HG03066 (cell line): ENCODE data around the gene CFAP20.

Experiments
- ATAC-seq: cut with Tn5 transposase; IDR thresholded peaks from one replicate; pipeline ENCODE4 v1.9.1; 2021; ENCODE audit warnings: low read depth; ENCODE audit not compliant: unreplicated experiment

The CFAP20 gene

DNA sequence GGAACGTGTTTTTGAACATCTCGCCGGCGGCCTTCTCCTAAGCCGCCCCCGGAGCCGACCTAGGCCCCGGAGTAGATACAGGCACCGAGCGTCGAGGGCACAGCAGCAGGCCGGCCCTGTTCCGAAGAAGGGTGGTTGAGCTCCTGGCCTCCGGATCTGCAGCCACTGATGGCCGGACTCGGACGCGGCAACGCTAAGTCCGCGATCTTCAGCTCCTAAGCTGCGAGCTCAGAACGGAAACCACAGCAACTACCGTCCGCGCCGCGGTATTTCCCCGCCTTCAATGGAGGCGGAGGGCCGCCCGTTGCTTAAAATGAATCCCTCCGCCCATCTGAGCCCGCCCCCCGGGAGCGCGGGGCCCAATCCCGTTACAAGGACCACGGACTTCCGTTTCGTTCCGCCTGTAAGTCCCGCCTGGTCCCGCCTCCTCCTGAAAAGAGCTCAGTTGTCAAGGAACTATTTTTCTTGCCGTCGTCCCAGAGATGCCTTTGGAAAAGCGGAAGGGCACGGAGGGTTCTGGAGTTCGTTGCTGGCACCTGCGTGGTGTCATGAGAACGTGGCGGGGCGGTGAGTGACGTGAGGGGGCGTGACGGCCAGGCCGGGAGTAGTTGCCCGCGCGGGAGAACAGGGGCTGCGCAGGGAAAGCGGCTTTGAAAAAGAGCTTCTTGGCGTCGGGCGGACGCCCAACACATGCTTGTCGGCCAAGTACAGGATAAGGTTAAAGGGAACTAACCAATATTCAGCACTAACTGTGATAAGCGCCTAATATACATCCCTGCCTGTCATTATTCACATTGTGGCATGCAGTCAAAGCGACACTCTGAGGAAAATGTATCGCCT, at the start of gene CFAP20:
CFAP20 (minus strand) TSS at position 285 of the 840 bp plus-strand sequence; CDS start at position 19, 266 bp downstream.
- peak; percentile 78 for ATAC-seq

DNA sequence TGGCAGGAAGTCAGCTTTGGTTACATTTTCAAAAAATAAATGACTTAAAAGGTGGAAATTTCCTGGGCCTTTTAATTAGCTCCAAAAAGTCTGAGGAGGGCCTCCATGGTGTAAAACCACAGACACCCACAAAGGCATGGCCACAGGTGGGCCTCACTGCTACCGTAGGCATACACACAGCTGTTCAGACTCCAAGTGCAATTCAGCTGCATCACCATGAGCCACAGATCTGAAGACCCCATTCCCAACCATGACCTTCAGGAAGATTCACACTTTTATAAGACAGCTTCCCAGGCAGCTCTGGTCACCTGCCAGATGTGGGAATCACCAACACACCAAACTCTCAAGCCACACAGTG, 48.2 kb upstream of the CFAP20 start:
- ATAC-seq: no peak

DNA sequence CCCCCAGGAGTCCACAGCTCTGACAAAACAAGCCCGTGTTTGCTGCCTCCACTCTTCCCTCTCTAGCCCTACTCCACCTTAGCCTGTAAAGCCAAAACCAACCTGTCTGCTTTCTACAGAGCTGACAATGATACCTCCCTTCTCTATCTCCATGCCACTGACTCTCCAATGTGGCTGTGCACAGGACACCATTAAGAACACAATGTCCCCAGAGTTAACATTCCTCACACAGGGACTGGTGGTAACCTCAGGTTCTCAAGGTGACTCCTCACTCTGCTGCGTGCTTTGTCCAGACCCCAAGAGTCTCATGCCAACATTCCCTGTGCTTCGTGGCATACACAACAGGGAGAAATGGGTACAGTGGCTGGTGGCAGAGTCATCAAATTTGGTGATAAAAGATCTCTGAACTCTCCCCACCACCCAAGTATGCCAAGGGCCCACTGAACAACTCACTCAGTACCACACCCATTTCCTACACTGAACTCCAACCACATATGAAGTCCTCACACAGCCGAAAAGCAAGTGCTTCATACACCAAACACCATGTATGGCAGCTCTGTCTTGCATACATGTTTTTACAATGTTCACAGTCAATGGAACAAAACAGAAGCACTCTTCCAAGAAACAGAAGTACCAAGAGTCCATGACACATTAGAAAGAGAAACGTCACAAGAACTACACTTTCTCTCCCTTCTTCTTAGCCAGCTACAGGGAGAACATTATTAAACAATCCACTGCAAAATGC, 47.6 kb upstream of the CFAP20 start:
- ATAC-seq: no peak

GRCh38 chr16:58170223-58170622, 41.0 kb upstream of the CFAP20 start:
- ATAC-seq: no peak

DNA sequence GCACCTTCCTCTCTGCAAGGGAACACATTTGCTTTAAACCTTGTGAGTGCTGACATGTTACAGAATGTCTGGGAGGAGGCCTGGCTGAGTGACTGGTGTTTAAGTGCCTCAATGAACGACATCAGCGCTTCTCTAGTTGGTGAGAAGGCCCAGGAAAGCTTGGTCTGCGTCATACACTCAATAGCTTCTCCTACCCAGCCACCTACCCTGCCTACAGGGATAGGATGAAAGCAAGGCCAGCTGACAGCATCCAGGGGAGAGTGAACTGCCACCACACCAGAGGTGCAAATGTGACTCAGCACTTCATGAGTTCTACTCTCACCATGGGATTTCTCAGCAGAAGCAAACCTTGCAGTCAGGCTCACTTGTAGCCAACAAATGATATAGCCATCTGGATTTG, 31.7 kb upstream of the CFAP20 start:
- no peak for ATAC-seq

DNA sequence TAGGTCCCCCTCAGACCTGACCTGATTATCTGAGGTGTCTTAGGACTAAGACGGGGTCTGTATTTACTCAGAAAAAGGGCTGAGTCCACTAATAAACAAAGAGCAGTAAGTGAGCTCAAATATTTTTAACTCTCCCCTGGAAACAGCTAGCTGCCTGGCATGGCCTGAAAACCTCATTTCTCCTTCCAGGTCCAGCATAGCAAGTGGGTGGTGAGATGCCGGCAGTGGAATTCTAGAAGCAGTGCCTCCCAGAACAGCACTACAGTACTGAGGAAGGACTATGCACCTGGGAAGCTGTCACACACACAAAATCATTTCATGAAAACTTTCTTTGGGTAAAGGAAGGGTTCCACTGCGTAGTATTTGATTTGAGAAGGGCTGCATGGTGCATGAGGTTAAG, 29.5 kb upstream of the CFAP20 start:
- ATAC-seq: no peak

DNA sequence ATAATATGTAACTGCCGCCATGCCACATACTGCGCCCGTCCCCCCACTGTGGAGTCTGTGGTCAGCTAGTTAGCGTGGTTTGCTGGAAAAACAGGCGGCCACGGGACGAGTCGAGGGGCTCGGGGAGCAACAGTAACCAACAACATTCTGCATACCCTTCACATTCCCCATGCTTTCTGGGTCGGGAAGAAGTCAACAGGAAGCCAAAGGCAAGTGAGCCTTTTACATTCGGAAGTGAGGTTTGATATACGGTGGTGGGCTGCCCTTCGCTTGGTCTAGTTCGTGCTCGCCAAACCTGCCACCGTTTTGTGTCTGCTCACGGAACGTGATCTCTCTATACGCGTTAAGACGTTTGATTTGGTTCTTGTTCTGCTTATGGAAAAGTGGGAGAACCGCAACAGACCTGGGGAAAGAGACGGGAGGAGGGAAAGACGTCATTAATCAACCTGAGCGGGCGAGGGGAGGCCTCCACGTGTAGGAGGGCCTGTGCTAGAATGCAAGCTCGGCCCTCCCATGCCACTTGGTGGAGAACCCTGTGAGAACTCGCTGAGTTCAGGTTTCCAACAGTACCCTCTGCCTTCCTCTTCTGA, 28.9 kb upstream of the CFAP20 start:
- ATAC-seq: no peak

GRCh38 chr16:58157239-58157638, 28.1 kb upstream of the CFAP20 start:
- ATAC-seq: no peak

GRCh38 chr16:58155839-58156238, 26.7 kb upstream of the CFAP20 start:
- ATAC-seq: no peak

DNA sequence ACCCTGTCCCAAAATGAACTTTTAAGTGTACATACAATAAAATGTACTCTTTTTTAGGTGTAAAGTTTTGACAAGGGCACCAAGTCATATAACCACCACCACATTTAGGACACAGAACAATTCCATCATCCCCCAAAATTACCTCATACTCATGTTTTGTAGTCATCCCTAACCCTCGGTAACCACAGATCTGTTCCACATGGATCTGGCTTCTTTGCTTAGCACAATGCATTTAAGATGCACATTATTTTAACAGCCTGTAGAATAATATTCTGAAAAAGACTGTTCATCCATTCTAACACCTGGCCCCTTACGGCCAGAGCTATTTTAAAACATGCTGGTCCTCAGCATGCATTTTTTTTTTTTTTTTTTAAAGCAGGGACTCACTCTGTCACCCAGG, 25.2 kb upstream of the CFAP20 start:
- ATAC-seq: no peak

DNA sequence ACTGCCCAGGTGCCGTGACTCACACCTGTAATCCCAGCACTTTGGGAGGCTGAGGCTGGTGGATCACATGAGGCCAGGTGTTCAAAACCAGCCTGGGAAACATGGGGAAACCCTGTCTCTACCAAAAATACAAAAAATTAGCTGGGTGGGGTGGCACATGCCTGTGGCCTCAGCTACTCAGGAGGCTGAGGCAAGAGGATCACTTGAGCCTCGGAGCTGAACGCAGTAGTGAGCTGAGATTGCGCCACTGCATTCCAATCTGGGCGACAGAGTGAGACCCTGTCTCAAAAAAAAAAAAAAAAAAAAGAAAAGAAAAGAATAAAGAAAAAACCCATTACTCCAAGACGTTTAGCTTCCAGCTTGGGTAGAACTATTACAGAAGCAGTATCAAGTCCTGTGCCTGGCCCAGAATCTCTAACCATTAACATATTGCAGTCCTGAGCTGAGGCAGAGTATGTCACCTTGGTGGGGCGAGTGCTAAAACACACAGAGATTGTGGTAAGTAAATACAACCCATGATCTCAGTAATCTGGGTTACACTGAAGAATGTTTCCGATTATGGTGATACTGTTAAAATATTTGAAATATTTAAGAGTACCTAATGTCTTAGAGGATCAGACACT, 23.2 kb upstream of the CFAP20 start:
- ATAC-seq: no peak

DNA sequence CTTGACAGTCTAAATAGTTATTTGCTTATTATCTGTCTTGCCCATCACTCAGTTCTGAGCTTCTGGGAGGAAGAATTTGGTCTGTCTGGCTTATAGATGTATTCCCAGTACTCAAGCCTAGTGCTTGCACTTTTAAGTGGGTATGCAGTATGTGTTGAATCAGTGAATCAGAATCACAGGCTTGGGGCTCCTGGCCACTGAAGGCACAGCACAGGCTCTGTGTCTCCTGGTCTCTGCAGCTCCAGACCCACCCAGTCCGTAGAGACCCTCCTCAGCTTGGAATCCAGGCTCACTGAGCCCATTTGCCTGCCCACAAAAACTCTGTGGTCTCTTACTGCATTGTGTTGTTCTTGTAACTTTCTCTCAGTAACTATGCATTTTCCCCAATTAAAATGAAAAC, 19.3 kb upstream of the CFAP20 start:
- no peak for ATAC-seq

GRCh38 chr16:58148099-58148498, 18.9 kb upstream of the CFAP20 start:
- ATAC-seq: no peak

GRCh38 chr16:58138852-58139251, 9.7 kb upstream of the CFAP20 start:
- no peak for ATAC-seq

GRCh38 chr16:58137581-58137980, 8.4 kb upstream of the CFAP20 start:
- no peak for ATAC-seq

GRCh38 chr16:58128711-58129096, 477 bp downstream of the CFAP20 start:
- peak; percentile 10 for ATAC-seq

- ATAC-seq: no peak
These were observed 975 bp downstream of the CFAP20 start for GRCh38 chr16:58128181-58128631.

DNA sequence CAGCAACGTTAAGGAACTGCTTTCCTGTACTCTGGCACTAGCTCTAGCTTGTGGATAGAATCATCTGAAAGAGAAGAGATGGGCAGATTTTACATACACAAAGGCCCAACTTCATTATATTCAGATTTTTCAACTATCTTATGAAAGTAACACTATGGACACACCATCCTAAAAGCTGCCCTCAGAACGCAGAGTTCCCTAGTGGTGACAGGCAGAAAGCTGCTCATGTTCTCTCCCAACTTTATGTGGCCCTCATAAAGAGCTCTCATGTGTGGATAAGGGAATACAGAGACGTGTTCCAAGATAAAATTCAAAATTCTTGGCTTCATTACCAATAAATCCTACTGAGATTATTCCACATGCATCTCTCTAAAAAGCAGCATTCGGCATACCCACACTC, 1.5 kb downstream of the CFAP20 start:
- ATAC-seq: no peak

- no peak for ATAC-seq
These were observed 2.1 kb downstream of the CFAP20 start for GRCh38 chr16:58127033-58127556.

- ATAC-seq: no peak
These were observed 2.7 kb downstream of the CFAP20 start for GRCh38 chr16:58126451-58126961.
